A549 treated with CORT108297 at 1 μM for 4 hours (cell line): ENCODE results near the gene CPA3. TPM values are rescaled to one million over a fixed set of nuclear protein-coding genes. Genes with fewer than 3 reads are reported as not detected.

ENCODE experiments used
- total RNA-seq: library from RNA; stranded (reverse); fragments of 200-300 nt; extraction: Qiagen RNA extraction; gene quantifications from 5 replicates; pipeline ENCODE4 v1.2.3, GENCODE V29; 2022

Gene CPA3
- total RNA-seq: not detected in 5 replicates

DNA sequence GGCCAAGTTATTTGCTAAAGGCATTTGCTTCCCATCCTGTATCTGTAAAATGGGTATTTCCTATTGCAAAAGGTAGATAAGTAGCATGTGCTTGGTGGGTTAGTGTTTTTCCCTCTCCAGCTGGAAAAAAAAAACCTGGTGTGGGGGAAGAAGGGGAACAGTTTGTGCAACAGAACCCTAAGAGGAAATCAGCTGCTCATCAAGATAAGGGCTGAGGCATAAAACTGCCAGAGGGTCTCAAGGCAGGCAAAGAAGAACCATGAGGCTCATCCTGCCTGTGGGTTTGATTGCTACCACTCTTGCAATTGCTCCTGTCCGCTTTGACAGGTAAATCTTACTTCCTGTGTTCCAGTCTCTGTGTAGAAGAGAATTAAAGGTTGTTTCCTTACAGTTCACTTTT is at the start of gene CPA3:
Gene CPA3 (plus strand): TSS at position 248 of the 400 bp plus-strand sequence. CDS start 12 bp downstream, at position 260.

DNA sequence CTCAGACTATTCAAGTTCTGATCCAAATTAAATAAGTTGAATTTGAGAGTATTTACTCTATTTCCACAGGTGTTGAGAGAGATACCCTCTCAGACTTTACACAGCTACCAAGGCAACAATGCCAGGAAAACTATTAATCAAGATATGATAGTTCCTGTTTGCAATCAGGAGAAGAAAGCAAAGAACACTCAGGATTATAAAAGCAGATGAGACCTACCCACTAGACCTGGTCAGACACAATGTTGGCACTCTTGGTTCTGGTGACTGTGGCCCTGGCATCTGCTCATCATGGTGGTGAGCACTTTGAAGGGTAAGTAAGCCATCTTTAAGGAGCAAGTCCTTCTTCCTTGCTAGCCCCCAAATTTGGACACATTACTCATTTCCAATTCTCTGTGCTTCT is 37.5 kb upstream of the CPA3 start, which contains the start of gene CPB1:
Gene CPB1 (plus strand): TSS at position 227 of the 400 bp plus-strand sequence. CDS start 13 bp downstream, at position 240.

Other genes with a start within 250 kb of the CPA3 start
- 0.31 to 0.60 TPM (median 0.40 TPM) in 5 replicates for gene AGTR1, start 167.4 kb upstream of the CPA3 start, total RNA-seq
- not detected in 5 replicates for gene CPB1, start 37.5 kb upstream of the CPA3 start, total RNA-seq
- gene GYG1, start 126.2 kb downstream of the CPA3 start, total RNA-seq: 33.4 to 41.1 TPM (median 34.9 TPM) in 5 replicates
- gene HLTF, start 221.2 kb downstream of the CPA3 start, total RNA-seq: 11.9 to 22.6 TPM (median 18.0 TPM) in 5 replicates